ENCODE measurements around the gene KRT33B. TPM values are rescaled to one million over a fixed set of nuclear protein-coding genes. Genes with fewer than 3 reads are reported as not detected.

The KRT33B gene
- total and polyA plus RNA-seq, 10 of the 15 experiments (the other 5 are each of a cell fraction or from before 2014, with no cell fraction given), result not detected

- CTCF ChIA-PET, result no interaction called here
- no TSS peak for BruUV-seq (replicated peaks)
- in situ Hi-C loops (cut with MboI), result no loop called here
- TF ChIP-seq NFXL1 (IDR thresholded peaks at IDR 0.05; ENCODE audit: borderline replicate concordance) (no peak), HSF1 (IDR thresholded peaks at IDR 0.05; ENCODE audit: low read depth, low read length) (no peak), ETV6 (conservative IDR thresholded peaks at IDR 0.05 in 1 of 2, IDR thresholded peaks at IDR 0.05 in 1 of 2; ENCODE audit: borderline replicate concordance in 1 of 2, low read depth in 1 of 2) (no peak), SMAD5 (IDR thresholded peaks at IDR 0.05; ENCODE audit: low read depth) (no peak), IRF3 (IDR thresholded peaks at IDR 0.05) (no peak), RELA (IDR thresholded peaks at IDR 0.05; ENCODE audit: borderline replicate concordance, partially characterized antibody) (no peak), IKZF1 (conservative IDR thresholded peaks at IDR 0.05) (no peak), YBX1 (IDR thresholded peaks at IDR 0.05) (no peak), STAT3 (IDR thresholded peaks at IDR 0.05; ENCODE audit: low read depth, low read length) (no peak), IKZF2 (IDR thresholded peaks at IDR 0.05) (no peak), BHLHE40 (IDR thresholded peaks at IDR 0.05; ENCODE audit: borderline replicate concordance in 1 of 2, low read depth in 2 of 2, low read length in 1 of 2) (no peak), RAD21 (IDR thresholded peaks at IDR 0.05; ENCODE audit: insufficient read depth, low read depth, low read length) (no peak), POLR2A (IDR thresholded peaks at IDR 0.05; ENCODE audit: low read depth, low read length) (no peak), CHD1 (IDR thresholded peaks at IDR 0.05; ENCODE audit: low read depth, low read length) (no peak)
- TF ChIP-seq, protein P1, sequence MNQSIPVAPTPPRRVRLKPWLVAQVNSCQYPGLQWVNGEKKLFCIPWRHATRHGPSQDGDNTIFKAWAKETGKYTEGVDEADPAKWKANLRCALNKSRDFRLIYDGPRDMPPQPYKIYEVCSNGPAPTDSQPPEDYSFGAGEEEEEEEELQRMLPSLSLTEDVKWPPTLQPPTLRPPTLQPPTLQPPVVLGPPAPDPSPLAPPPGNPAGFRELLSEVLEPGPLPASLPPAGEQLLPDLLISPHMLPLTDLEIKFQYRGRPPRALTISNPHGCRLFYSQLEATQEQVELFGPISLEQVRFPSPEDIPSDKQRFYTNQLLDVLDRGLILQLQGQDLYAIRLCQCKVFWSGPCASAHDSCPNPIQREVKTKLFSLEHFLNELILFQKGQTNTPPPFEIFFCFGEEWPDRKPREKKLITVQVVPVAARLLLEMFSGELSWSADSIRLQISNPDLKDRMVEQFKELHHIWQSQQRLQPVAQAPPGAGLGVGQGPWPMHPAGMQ (IDR thresholded peaks at IDR 0.05; ENCODE audit: borderline replicate concordance), result no peak
- TF ChIP-seq, protein P2, sequence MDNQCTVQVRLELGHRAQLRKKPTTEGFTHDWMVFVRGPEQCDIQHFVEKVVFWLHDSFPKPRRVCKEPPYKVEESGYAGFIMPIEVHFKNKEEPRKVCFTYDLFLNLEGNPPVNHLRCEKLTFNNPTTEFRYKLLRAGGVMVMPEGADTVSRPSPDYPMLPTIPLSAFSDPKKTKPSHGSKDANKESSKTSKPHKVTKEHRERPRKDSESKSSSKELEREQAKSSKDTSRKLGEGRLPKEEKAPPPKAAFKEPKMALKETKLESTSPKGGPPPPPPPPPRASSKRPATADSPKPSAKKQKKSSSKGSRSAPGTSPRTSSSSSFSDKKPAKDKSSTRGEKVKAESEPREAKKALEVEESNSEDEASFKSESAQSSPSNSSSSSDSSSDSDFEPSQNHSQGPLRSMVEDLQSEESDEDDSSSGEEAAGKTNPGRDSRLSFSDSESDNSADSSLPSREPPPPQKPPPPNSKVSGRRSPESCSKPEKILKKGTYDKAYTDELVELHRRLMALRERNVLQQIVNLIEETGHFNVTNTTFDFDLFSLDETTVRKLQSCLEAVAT (IDR thresholded peaks at IDR 0.05), result no peak
- TF ChIP-seq, protein P3, sequence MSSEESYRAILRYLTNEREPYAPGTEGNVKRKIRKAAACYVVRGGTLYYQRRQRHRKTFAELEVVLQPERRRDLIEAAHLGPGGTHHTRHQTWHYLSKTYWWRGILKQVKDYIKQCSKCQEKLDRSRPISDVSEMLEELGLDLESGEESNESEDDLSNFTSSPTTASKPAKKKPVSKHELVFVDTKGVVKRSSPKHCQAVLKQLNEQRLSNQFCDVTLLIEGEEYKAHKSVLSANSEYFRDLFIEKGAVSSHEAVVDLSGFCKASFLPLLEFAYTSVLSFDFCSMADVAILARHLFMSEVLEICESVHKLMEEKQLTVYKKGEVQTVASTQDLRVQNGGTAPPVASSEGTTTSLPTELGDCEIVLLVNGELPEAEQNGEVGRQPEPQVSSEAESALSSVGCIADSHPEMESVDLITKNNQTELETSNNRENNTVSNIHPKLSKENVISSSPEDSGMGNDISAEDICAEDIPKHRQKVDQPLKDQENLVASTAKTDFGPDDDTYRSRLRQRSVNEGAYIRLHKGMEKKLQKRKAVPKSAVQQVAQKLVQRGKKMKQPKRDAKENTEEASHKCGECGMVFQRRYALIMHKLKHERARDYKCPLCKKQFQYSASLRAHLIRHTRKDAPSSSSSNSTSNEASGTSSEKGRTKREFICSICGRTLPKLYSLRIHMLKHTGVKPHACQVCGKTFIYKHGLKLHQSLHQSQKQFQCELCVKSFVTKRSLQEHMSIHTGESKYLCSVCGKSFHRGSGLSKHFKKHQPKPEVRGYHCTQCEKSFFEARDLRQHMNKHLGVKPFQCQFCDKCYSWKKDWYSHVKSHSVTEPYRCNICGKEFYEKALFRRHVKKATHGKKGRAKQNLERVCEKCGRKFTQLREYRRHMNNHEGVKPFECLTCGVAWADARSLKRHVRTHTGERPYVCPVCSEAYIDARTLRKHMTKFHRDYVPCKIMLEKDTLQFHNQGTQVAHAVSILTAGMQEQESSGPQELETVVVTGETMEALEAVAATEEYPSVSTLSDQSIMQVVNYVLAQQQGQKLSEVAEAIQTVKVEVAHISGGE (CRISPR knock-in tag; IDR thresholded peaks at IDR 0.05), result no peak
These were observed 33.9 kb downstream of the KRT33B start for GRCh38 chr17:41335747-41336146.

More at GRCh38 chr17:41335747-41336146, 33.9 kb downstream of the KRT33B start:
- Histone ChIP-seq H3K9me3 (replicated peaks; ENCODE audit: control insufficient read depth, insufficient read depth, low read length) (no peaks in the 10 kb centered on the region; the same call in 2 of the 3 replicates), H3K4me3 (no peak overlapping the region), H3K9ac (ENCODE audit: control insufficient read depth, insufficient read depth, low read length) (no peak overlapping the region), H3K36me3 (ENCODE audit: control insufficient read depth in 2 of 2, insufficient read depth in 2 of 2, low read length in 1 of 2) (no peaks in the 10 kb centered on the region), H3K79me2 (ENCODE audit: control insufficient read depth, insufficient read depth, low read length) (no peaks in the 10 kb centered on the region), H3K4me2 (ENCODE audit: control insufficient read depth, insufficient read depth) (no peak overlapping the region), H2AFZ (ENCODE audit: control insufficient read depth, low read depth, low read length) (no peak overlapping the region), H3K27me3 (replicated peaks in 1 of 2; ENCODE audit: control insufficient read depth in 2 of 2, insufficient read depth in 2 of 2, low read length in 1 of 2) (no peaks in the 10 kb centered on the region), H3K27ac (ENCODE audit: control insufficient read depth, insufficient read depth) (no peak overlapping the region), H4K20me1 (ENCODE audit: control insufficient read depth, insufficient read depth) (no peaks in the 10 kb centered on the region), H3K4me1 (ENCODE audit: control insufficient read depth, insufficient read depth, low read length) (peaks cover 18% of the 10 kb centered on the region)
- ChIA-PET POLR2A (no interaction called here), RAD21 (ENCODE audit: unreplicated experiment) (no interaction called here), SMC1A (ENCODE audit: uncharacterized antibody, unreplicated experiment) (no interaction called here)
- DNase-seq (ENCODE audit: low read depth, low spot score), result no peak
- WGBS (ENCODE audit: insufficient coverage, insufficient replicate concordance, low lambda C conversion rate, missing lambda C conversion rate), result no CpG with 5 or more reads among the region's 1 CpG
- no peak for ATAC-seq
- intact Hi-C loops (cut with micrococcal nuclease; ENCODE audit: unreplicated experiment), result no loop called here
- FAIRE-seq, result no peak

All from GM12878 (cell line).